NK-92 (cell line): ENCODE data around the gene AHNAK.

Source experiments
- DNase-seq: peaks from one replicate; lab custom pipeline; 2025; ENCODE audit not compliant: unreplicated experiment; lab: John Stamatoyannopoulos, UW

AHNAK gene

GRCh38 chr11:62413060-62413696 lies 133.4 kb downstream of the AHNAK start:
- DNase-seq: no peak

- no peak for DNase-seq
Observed at GRCh38 chr11:62411524-62411923, 135.1 kb downstream of the AHNAK start.

GRCh38 chr11:62410972-62411371 lies 135.6 kb downstream of the AHNAK start:
- no peak for DNase-seq

- no peak for DNase-seq
Observed at GRCh38 chr11:62409831-62410230, 136.8 kb downstream of the AHNAK start.

- no peak for DNase-seq
Observed at GRCh38 chr11:62406034-62406433, 140.6 kb downstream of the AHNAK start.

- no peak for DNase-seq
Observed at GRCh38 chr11:62404901-62405300, 141.7 kb downstream of the AHNAK start.

GRCh38 chr11:62404435-62404834 lies 142.2 kb downstream of the AHNAK start:
- no peak for DNase-seq

- DNase-seq: no peak
Observed at GRCh38 chr11:62402960-62403730, 143.5 kb downstream of the AHNAK start.

GRCh38 chr11:62402226-62402959 lies 144.2 kb downstream of the AHNAK start:
- no peak for DNase-seq

GRCh38 chr11:62401811-62402210 lies 144.8 kb downstream of the AHNAK start:
- no peak for DNase-seq

GRCh38 chr11:62401356-62401755 lies 145.2 kb downstream of the AHNAK start:
- DNase-seq: no peak

- DNase-seq: no peak
Observed at GRCh38 chr11:62400760-62401159, 145.8 kb downstream of the AHNAK start.

GRCh38 chr11:62400281-62400680 lies 146.3 kb downstream of the AHNAK start:
- DNase-seq: no peak

GRCh38 chr11:62399878-62400266 lies 146.7 kb downstream of the AHNAK start:
- DNase-seq: no peak

- DNase-seq: no peak
Observed at GRCh38 chr11:62399172-62399877, 147.3 kb downstream of the AHNAK start.

- no peak for DNase-seq
Observed at GRCh38 chr11:62398011-62398994, 148.3 kb downstream of the AHNAK start.

- no peak for DNase-seq
Observed at GRCh38 chr11:62395885-62396551, 150.6 kb downstream of the AHNAK start.

- DNase-seq: no peak
Observed at GRCh38 chr11:62394825-62395538, 151.6 kb downstream of the AHNAK start.

GRCh38 chr11:62393735-62394134 lies 152.9 kb downstream of the AHNAK start:
- no peak for DNase-seq
